Measurements from ENCODE around the gene ENSA.

DNA sequence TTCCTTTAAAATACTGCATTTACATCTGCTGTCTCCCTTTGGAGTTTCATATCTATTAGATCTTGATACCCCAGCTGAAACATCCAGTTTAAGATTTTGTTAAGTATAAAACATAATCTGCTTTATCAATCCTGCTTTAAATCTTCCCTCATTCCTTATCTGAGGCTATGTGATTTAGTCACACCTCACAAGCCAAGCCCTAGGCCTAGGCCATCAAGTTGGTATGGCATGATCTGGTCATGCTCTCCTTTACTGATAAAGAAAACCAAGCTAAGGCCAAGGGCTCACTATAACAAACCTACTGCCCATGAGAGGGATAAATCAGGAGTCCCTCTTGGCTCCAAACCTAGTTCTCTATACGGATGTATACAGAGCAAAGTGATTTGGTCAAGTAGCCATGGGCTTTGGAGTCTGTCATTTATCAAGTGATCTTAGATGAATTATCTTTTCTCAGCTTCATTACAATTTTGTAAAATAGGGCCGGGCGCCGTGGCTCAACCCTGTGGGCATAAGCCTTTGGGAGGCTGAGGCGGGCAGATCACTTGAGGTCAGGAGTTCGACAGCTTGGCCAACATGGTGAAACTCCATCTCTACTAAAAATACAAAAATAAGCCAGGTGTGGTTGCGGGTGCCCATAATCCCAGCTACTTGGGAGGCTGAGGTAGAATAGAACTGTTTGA lies 22.8 kb downstream of the ENSA start:
- TF ChIP-seq, protein P1, sequence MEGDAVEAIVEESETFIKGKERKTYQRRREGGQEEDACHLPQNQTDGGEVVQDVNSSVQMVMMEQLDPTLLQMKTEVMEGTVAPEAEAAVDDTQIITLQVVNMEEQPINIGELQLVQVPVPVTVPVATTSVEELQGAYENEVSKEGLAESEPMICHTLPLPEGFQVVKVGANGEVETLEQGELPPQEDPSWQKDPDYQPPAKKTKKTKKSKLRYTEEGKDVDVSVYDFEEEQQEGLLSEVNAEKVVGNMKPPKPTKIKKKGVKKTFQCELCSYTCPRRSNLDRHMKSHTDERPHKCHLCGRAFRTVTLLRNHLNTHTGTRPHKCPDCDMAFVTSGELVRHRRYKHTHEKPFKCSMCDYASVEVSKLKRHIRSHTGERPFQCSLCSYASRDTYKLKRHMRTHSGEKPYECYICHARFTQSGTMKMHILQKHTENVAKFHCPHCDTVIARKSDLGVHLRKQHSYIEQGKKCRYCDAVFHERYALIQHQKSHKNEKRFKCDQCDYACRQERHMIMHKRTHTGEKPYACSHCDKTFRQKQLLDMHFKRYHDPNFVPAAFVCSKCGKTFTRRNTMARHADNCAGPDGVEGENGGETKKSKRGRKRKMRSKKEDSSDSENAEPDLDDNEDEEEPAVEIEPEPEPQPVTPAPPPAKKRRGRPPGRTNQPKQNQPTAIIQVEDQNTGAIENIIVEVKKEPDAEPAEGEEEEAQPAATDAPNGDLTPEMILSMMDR (optimal IDR thresholded peaks at IDR 0.05 in 1 of 3, IDR thresholded peaks at IDR 0.05 in 1 of 3, conservative IDR thresholded peaks at IDR 0.05 in 1 of 3; ENCODE audit: extremely low read depth in 1 of 3, insufficient read depth in 2 of 3, low read length in 3 of 3): no peak
- no peak for TF ChIP-seq EZH2 (IDR thresholded peaks at IDR 0.05; ENCODE audit: low read length)

Measured in keratinocyte (primary cell).